SU-DHL-6 (cell line): ENCODE data around the gene ATG2B.

Source experiments
- CTCF ChIP-seq: fragments of 200-600 bp; sonication (generic); IDR thresholded peaks from one replicate; pipeline ENCODE4 v1.5.1; 2017; ENCODE audit warnings: antibody characterized with exemption, mild to moderate bottlenecking, low read length, moderate library complexity; ENCODE audit not compliant: insufficient read depth, poor library complexity, severe bottlenecking
- EZH2phosphoT487 ChIP-seq: fragments of 200-600 bp; sonication (generic), shearing (Covaris generic); conservative IDR thresholded peaks from 2 replicates; pipeline ENCODE4 v1.6.1; 2018; ENCODE audit warnings: mild to moderate bottlenecking, antibody characterized with exemption, low read length, moderate library complexity, mixed read lengths

GRCh38 chr14:96370528-96370927 is 7.4 kb upstream of the ATG2B start:
- TF ChIP-seq CTCF, result no peak
- no peak for TF ChIP-seq EZH2phosphoT487
